HG02763 (cell line): Measurements from ENCODE around the gene C1RL.
"Not testable (repeated sequence)": the region's sequence is repeated elsewhere in the genome, so short reads cannot be mapped to it uniquely, and the experiment has no call there.

Experiments used
- ATAC-seq: cut with Tn5 transposase; IDR thresholded peaks from one replicate; pipeline ENCODE4 v1.9.1; 2021; ENCODE audit warnings: mild to moderate bottlenecking, moderate library complexity; ENCODE audit not compliant: unreplicated experiment

The C1RL gene

GRCh38 chr12:7066596-7066995 is 42.4 kb downstream of the C1RL start:
- no peak for ATAC-seq

GRCh38 chr12:7065073-7065623 is 43.9 kb downstream of the C1RL start:
- ATAC-seq, result no peak

- no peak for ATAC-seq
Observed at GRCh38 chr12:7064516-7064915, 44.5 kb downstream of the C1RL start.

GRCh38 chr12:7061596-7061995 is 47.4 kb downstream of the C1RL start:
- no peak for ATAC-seq

GRCh38 chr12:7061138-7061537 is 47.9 kb downstream of the C1RL start:
- ATAC-seq, result no peak

- no peak for ATAC-seq
Observed at GRCh38 chr12:7060353-7060954, 48.6 kb downstream of the C1RL start, which contains the start of gene C1S. TSS of gene C1S (plus strand) at chr12:7060718. CDS start at chr12:7061913, 1,195 bp downstream.

GRCh38 chr12:7059780-7060179 is 49.2 kb downstream of the C1RL start:
- ATAC-seq, result no peak

GRCh38 chr12:7058850-7059395 is 50.1 kb downstream of the C1RL start:
- no peak for ATAC-seq

GRCh38 chr12:7058163-7058845 is 50.7 kb downstream of the C1RL start:
- ATAC-seq, result no peak

- ATAC-seq, result not testable (repeated sequence)
Observed at GRCh38 chr12:7055736-7056135, 53.3 kb downstream of the C1RL start.

GRCh38 chr12:7054925-7055324 is 54.1 kb downstream of the C1RL start:
- no peak for ATAC-seq

GRCh38 chr12:7049973-7050372 is 59.0 kb downstream of the C1RL start:
- not testable (repeated sequence) for ATAC-seq

- not testable (repeated sequence) for ATAC-seq
Observed at GRCh38 chr12:7049445-7049951, 59.5 kb downstream of the C1RL start.

- no peak for ATAC-seq
Observed at GRCh38 chr12:7047306-7047705, 61.7 kb downstream of the C1RL start.

GRCh38 chr12:7046383-7047105 is 62.5 kb downstream of the C1RL start:
- ATAC-seq, result no peak

GRCh38 chr12:7045913-7046312 is 63.1 kb downstream of the C1RL start:
- no peak for ATAC-seq
